Ecto neural progenitor cell (in vitro differentiated cells): Measurements from ENCODE around the gene KCNN2.

Experiments
- DNase-seq: peaks from one replicate; pipeline ENCODE4 v3.0.0-alpha.2; 2018; ENCODE audit warnings: low spot score

The KCNN2 gene

GRCh38 chr5:114544561-114544960, 182.7 kb downstream of the KCNN2 start:
- peak; percentile 50 for DNase-seq
